Erythroblast (primary cell): ENCODE data around the gene STK4.

Experiments
- DNase-seq, 2 experiments: peaks; one replicate each; lab custom pipeline; 2025; lab: John Stamatoyannopoulos, UW
- GATA1 ChIP-seq: IDR thresholded peaks from 2 replicates; pipeline ENCODE4 v1.6.1; 2011; ENCODE audit warnings: low read depth, mild to moderate bottlenecking, control low read depth, low read length, moderate library complexity
- POLR2A ChIP-seq: IDR thresholded peaks from 2 replicates; pipeline ENCODE4 v1.6.1; 2011; ENCODE audit warnings: mild to moderate bottlenecking, low read length

Gene STK4

DNA sequence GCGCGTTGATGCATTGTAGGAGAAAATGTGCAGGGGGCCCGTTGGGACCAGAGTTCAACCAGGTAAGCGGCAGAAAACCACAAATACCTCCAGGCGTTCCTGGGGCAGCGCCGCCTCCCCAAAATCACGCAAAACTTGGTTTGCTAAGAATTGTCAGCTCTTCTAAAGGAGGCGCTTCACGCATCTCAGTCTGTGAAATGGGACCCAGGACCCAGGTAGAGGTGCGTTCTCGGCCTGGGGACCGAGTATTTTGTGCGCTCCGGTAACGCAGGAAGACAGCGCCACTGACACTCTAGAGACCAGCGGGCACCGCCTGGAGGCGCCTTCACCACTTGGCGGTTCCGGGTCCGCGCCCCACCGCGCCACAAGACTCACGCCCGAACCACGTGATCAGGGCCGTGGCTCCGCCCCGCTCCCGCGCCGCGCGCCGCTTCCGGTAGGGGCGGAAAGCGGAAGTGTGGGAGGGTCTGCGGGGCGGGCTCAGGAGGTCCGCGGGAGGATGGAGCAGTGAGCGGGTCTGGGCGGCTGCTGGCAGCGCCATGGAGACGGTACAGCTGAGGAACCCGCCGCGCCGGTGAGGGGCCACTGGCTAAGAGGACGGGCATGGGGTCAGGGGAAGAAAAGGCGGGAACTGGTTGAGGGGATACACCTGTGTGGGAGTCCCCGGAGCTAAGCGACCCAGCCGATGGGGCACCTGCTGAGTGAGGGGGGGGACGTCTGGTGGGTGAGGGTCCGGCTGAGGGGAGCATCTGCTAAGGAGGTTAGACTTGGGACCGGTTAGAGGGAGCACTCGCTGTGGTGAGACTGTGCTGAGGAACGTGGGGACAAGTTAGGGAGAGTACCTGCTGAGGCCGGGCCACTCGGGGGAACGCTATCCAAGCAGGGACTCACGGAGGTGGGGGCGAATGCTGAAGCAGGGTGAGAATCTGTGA is at the start of gene STK4:
Gene STK4, plus strand, starts transcription at position 483 of the 932 bp plus-strand sequence. Its CDS starts 57 bp downstream, at position 540.
- peak; percentile 96 to 98 for DNase-seq
- TF ChIP-seq GATA1 (no peak), POLR2A (peak; percentile 92)

DNA sequence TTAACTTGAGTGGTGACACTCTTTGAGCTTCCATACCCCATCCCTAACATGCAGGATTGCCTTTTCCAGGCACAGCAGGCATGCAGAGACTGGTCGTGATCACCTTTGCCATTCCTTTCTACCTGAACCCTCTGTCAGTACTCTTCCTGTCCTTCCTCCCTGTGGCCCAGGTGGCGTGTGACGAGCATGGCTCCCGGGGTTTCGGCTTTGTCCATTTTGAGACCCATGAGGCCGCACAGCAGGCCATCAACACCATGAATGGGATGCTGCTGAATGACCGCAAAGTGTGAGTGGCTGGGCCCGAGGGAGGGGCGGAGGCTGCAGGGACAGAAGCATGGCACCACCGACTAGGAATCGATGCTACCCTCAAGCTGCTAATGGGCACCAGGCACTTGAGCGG is 49.7 kb upstream of the STK4 start:
- no peak for DNase-seq
- TF ChIP-seq GATA1 (no peak), POLR2A (no peak)

DNA sequence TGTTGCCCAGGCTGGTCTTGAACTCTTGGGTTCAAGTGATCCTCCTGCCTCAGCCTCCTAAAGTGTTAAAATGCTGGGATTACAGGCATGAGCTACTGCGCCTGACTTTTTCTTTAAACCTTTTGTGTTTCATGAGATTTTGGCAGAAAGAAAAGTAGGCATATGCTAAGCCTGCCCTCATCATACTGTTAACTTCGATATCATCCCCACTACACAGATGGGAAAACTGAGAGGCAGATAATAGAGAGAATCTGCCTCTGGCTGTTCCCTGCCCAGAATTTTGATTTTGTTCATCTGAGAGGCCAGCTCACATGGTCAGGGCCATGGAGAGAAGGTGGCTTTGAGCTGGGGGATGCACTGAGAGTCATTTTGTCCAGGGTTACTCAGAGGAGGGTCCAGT is 48.9 kb upstream of the STK4 start:
- TF ChIP-seq GATA1: no peak
- no peak for TF ChIP-seq POLR2A
- no peak for DNase-seq

DNA sequence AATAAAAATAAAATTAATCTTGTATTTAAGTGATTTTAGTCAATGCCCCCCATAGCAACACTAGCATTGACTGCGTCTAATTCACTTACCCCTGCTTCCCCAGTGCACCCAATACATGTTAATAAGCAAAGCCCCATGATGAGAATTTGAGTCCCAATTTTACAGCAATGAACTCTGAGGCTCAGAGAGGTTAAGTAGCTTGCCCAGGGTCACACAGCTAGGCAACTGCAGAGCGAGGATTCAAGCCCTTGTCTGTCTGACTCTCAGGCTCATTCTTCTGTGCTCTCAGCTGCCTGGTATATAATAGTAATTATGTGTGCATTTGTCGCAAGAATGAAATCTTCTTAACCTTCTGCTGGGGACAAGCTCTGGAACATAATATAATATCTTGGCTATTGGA is 48.0 kb upstream of the STK4 start:
- no peak for TF ChIP-seq POLR2A
- TF ChIP-seq GATA1: no peak
- DNase-seq: no peak

DNA sequence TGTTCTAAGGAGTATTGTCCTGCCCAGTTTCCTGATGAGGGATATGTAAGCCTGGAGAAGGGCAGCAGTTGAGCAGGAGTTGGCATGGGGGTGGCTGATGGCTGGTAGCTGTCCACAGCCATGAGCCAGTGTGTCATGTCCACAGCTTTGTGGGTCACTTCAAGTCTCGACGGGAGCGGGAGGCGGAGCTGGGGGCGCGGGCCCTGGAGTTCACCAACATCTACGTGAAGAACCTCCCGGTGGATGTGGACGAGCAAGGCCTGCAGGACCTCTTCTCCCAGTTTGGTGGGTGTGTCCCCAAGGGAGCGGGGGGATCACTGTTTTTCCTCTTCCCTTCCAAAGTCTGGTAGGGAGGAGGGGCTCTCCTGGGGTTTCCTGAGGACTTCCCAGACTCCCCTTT is 47.6 kb upstream of the STK4 start:
- TF ChIP-seq GATA1 (no peak), POLR2A (no peak)

DNA sequence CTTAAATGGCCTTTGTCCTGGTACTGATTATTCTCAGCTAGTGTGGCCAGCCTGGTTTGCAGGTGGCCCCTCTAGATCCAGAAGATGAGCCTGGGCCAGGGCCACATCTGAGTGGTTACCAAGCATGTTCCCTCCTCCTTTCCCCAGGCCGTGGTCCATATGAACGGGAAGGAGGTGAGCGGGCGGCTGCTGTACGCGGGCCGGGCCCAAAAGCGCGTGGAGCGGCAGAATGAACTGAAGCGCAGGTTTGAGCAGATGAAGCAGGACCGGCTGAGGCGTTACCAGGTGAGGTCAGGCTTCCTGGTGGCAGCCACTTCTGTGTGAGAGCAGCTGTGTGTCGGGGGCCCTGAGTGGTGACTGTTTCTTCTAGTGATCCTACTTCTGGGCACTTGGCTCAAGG is 44.9 kb upstream of the STK4 start:
- no peak for DNase-seq
- TF ChIP-seq POLR2A (no peak), GATA1 (no peak)

More for the DNA sequence above, 47.6 kb upstream of the STK4 start:
- no peak for DNase-seq

DNA sequence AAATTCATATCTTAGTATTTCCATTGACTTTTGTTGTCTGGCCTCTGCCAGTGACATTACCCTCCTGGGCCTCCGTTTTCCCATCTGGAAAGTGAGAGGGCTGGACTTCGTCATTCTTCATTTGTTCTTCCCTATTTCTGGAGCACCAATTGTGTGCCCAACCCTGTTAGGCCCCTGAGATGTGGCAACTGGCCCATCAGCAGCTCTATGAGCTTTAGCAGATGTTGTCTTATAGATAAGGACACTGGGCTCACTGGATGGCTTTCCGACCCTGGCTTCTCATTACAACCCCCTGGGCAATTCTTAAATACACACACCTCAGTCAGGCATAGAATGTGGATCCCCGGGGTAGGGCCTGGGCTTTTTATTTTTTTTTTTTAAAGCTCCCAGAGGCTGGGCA is 41.8 kb upstream of the STK4 start:
- TF ChIP-seq POLR2A: no peak
- no peak for TF ChIP-seq GATA1
- DNase-seq: peak; percentile 68 to 87

DNA sequence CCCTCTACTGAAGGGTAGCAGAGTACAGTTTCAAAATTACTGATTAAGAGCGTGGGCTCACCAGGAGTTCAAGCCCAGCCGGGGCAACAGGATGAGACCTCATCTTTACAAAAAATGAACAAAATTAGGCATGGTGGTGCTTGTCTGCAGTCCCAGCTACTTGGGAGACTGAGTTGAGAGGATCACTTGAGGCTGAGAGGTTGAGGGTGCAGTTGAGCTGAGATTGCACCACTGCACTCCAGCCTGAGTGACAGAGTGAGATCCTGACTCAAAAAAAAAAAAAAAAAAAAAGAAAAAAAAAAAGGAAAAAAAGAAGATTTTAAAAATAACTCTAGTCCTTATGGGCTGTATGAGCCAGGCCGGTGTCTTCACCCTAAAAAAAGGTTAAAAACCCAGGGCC is 37.7 kb upstream of the STK4 start:
- no peak for DNase-seq
- TF ChIP-seq POLR2A (no peak), GATA1 (no peak)

DNA sequence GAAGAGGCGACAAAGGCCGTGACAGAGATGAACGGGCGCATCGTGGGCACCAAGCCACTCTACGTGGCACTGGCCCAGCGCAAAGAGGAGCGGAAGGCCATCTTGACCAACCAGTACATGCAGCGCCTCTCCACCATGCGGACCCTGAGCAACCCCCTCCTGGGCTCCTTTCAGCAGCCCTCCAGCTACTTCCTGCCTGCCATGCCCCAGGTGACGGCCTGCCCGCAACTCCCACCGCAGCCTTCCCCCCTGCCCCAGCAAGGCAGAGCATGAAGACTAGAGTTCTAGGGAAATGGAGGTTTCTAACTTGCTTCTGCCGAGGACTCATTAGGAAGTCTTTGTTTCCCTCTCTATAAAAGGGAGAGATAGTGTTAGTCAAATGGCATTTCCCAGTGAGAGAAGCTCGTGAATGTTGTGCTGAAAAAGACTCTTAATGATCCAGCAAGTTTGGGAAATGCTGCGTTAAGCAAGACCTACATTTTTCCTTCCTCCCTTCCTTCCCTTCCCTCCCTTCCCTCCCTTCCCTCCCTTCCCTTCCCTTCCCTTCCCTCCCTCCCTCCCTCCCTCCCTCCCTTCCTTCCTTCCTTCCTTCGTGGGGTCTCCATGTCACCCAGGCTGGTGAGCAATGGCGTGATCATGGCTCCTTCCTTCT is 35.7 kb upstream of the STK4 start:
- no peak for TF ChIP-seq GATA1
- TF ChIP-seq POLR2A: no peak
- no peak for DNase-seq

DNA sequence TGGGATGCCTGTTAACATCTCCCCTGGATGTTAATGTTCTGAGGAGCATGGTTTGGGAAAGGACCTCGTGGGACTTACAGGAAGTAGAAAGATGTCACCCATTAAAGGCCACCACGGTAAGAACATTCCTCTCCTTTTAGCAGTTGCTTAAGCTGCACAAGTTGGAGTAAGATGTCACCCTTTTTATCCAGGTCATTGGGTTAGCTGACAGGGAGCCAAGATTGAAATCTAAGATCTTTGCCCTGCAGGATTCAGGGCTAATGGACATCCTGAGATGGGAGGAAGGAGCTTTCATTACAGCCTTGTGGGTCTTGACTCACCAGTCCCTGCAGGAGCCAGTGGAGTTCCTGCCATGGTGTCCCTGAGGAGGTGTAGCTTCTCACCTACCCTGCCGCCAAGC is 34.4 kb upstream of the STK4 start:
- DNase-seq: no peak
- TF ChIP-seq POLR2A (no peak), GATA1 (no peak)

DNA sequence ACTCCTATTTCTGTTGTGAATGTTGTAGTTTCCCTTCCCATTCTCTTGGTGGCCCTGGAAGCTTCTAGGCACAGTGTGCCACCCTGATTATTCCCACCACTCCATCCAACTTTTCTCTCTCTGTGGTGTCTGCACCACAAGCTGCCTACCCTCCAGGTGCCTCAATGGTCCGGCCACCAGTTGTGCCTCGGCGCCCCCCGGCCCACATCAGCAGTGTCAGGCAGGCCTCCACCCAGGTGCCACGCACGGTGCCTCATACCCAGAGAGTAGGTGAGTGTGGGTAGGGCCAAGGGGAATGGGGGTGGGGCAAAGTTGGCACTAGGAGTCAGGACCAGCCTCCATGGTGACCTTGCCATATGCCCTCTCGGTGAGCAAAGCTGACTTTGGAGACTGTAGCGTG is 33.4 kb upstream of the STK4 start:
- TF ChIP-seq GATA1 (no peak), POLR2A (no peak)

DNA sequence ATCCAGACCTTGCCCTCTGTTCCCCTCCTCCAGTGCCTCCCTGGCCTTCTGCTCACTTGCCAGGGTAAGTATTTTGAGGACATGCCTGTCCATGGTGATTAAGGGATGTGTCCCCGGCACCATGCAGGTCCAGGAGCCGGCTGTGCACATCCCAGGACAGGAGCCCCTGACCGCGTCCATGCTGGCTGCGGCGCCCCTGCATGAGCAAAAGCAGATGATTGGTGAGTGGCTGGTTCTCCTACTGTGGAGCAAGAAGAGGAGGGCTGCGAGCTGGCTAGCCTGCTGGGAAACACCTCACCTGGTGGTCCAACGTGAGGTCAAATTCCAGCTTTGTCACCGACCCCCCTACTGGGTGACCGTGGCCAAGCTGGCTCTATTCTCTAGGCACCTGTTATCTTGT is 29.8 kb upstream of the STK4 start:
- TF ChIP-seq POLR2A (no peak), GATA1 (no peak)
- no peak for DNase-seq

More for the DNA sequence above, 33.4 kb upstream of the STK4 start:
- no peak for DNase-seq

DNA sequence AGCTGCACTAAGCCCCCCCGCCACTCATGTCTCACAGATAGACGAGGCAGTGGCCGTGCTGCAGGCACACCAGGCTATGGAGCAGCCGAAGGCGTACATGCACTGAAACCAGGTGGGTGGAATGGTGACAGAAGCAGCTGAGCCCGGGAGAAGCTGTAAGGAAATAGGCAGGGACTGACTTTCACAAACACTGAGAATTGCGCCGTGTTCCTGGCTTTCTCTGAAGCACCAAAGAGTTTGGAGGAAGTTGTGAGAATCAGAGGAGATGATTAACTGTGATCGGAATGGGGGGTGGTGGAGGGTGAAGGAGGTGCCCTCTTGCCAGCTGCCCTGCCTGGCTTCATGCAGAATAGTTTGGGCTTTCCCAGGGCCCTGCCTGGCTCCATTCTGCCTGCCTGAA is 27.7 kb upstream of the STK4 start:
- TF ChIP-seq GATA1: no peak
- no peak for TF ChIP-seq POLR2A
- DNase-seq: no peak

DNA sequence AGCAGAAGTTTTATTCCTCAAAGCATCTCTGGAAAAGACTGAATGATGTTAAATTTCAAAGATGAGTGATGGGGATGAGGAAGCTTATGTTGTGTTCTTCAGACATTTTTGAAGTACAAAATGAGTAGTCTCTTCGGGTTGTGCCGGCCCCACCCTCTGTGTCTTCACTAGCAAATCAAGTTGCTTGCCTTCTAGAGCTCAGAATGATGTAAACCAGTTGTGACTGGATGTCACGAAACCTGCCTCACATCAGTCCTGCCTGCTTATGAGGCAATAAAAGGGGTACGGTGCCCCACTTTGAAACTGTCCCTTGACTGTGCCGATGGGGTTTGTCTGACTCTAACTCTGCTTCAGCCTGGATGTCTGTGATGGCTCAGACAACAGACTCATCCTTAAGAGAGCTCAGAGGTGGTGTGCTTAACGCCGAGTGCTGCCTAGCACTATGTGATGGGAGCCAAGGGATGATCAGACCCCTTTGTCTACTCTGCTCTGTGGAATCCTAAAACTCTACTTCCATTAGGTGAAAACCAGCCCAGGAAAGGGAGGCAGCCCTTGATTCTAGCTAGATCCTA is 25.1 kb upstream of the STK4 start:
- no peak for TF ChIP-seq POLR2A
- no peak for TF ChIP-seq GATA1
- DNase-seq: no peak
